PC-3 (cell line): ENCODE measurements around the gene SCG2. TPM values are rescaled to one million over a fixed set of nuclear protein-coding genes. Genes with fewer than 3 reads are reported as not detected.

Experiments
- ATAC-seq: fragments of 200-7000 bp; cut with Tn5 transposase; 2 replicates; pipeline ENCODE4 v1.9.1; 2020; ENCODE audit warnings: mild to moderate bottlenecking, moderate library complexity
- BruUV-seq: library from RNA; stranded (reverse); fragments of 400-500 nt; replicated peaks from 2 replicates; lab custom pipeline; 2021; lab: Mats Ljungman, UMichigan
- CTCF ChIA-PET: fragments of 300-600 bp; sonication (Branson Sonifier 250); formaldehyde crosslinking; loops from one replicate; lab custom pipeline; 2022; ENCODE audit warnings: antibody characterized with exemption; lab: Charles Lee
- POLR2A ChIA-PET: fragments of 300-600 bp; sonication (Branson Sonifier 250); formaldehyde crosslinking; loops from one replicate; lab custom pipeline; 2022; ENCODE audit warnings: antibody characterized with exemption; ENCODE audit not compliant: unreplicated experiment; lab: Charles Lee
- DNase-seq: peaks from one replicate; pipeline ENCODE4 v3.0.0-alpha.2; 2015
- H2AFZ ChIP-seq: fragments of 300-600 bp; sonication (generic); 2 replicates; pipeline ENCODE4 v1.6.0; 2016; ENCODE audit warnings: antibody characterized with exemption, low read length
- H3F3A ChIP-seq: fragments of 300-600 bp; sonication (generic); one replicate; pipeline ENCODE4 v1.6.0; 2017; ENCODE audit warnings: antibody characterized with exemption, low read length, control low read depth, mild to moderate bottlenecking; ENCODE audit not compliant: unreplicated experiment
- H3K27ac ChIP-seq: fragments of 300-600 bp; sonication (generic); 2 replicates; pipeline ENCODE4 v1.5.1; 2016; ENCODE audit warnings: mild to moderate bottlenecking, low read length
- H3K27me3 ChIP-seq: fragments of 300-600 bp; sonication (generic); 2 replicates; pipeline ENCODE4 v1.6.1; 2016; ENCODE audit warnings: low read length, mixed read lengths
- H3K36me3 ChIP-seq: fragments of 300-600 bp; sonication (generic); 2 replicates; pipeline ENCODE4 v1.6.1; 2016; ENCODE audit warnings: low read depth, mixed run types, low read length, mixed read lengths
- H3K4me1 ChIP-seq: fragments of 300-600 bp; sonication (generic); 2 replicates; pipeline ENCODE4 v1.5.1; 2016; ENCODE audit warnings: low read length; ENCODE audit not compliant: insufficient read depth
- H3K4me2 ChIP-seq: fragments of 300-600 bp; sonication (generic); 2 replicates; pipeline ENCODE4 v1.6.0; 2016; ENCODE audit warnings: low read length
- H3K4me3 ChIP-seq: fragments of 300-600 bp; sonication (generic); 2 replicates; pipeline ENCODE4 v1.5.1; 2016; ENCODE audit warnings: mild to moderate bottlenecking, low read length, mixed read lengths
- H3K79me2 ChIP-seq: fragments of 300-600 bp; sonication (generic); 2 replicates; pipeline ENCODE4 v1.6.1; 2017; ENCODE audit warnings: low read length, mixed read lengths
- H3K9ac ChIP-seq: fragments of 300-600 bp; sonication (generic); 2 replicates; pipeline ENCODE4 v1.6.0; 2016; ENCODE audit warnings: mild to moderate bottlenecking, low read length
- H3K9me2 ChIP-seq: fragments of 300-600 bp; sonication (generic); replicated peaks from 2 replicates; pipeline ENCODE4 v1.6.1; 2016; ENCODE audit warnings: mixed run types, low read length, mixed read lengths
- H3K9me3 ChIP-seq: fragments of 300-600 bp; sonication (generic); 2 replicates; pipeline ENCODE4 v1.6.1; 2016; ENCODE audit warnings: low read length, mixed read lengths
- H4K20me1 ChIP-seq: fragments of 300-600 bp; sonication (generic); 2 replicates; pipeline ENCODE4 v1.6.1; 2016; ENCODE audit warnings: low read length, mixed read lengths
- EZH2 ChIP-seq: fragments of 300-600 bp; sonication (generic); IDR thresholded peaks from one replicate; pipeline ENCODE4 v1.6.1; 2017; ENCODE audit warnings: antibody characterized with exemption, mild to moderate bottlenecking, low read length; ENCODE audit not compliant: unreplicated experiment
- EZH2phosphoT487 ChIP-seq: fragments of 300-600 bp; sonication (generic); IDR thresholded peaks from 2 replicates; pipeline ENCODE4 v1.6.1; 2018; ENCODE audit warnings: mild to moderate bottlenecking, antibody characterized with exemption, low read length, borderline replicate concordance
- intact Hi-C: fragments of 100-400 bp; cut with micrococcal nuclease; formaldehyde crosslinking; loops from 2 replicates; pipeline ENCODE4 v1.9.0; 2023
- total RNA-seq: library from RNA; depleted of rRNA; stranded (reverse); fragments of >200 nt; gene quantifications from 2 replicates; pipeline ENCODE4 v1.2.3, GENCODE V29; 2014
- TF ChIP-seq, protein P1 (sequence below): fragments of 300-600 bp; sonication (generic); conservative IDR thresholded peaks from 2 replicates; pipeline ENCODE4 v1.5.1; 2017; ENCODE audit warnings: antibody characterized with exemption, low read depth, mild to moderate bottlenecking, low read length

Gene SCG2
- total RNA-seq, 1 experiment from 2014 or later = 0.51 TPM

- ChIA-PET POLR2A (no interaction called here), CTCF (no interaction called here)
- DNase-seq = peak; percentile 50
- TF ChIP-seq EZH2phosphoT487 = no peak
- TF ChIP-seq, protein P1, sequence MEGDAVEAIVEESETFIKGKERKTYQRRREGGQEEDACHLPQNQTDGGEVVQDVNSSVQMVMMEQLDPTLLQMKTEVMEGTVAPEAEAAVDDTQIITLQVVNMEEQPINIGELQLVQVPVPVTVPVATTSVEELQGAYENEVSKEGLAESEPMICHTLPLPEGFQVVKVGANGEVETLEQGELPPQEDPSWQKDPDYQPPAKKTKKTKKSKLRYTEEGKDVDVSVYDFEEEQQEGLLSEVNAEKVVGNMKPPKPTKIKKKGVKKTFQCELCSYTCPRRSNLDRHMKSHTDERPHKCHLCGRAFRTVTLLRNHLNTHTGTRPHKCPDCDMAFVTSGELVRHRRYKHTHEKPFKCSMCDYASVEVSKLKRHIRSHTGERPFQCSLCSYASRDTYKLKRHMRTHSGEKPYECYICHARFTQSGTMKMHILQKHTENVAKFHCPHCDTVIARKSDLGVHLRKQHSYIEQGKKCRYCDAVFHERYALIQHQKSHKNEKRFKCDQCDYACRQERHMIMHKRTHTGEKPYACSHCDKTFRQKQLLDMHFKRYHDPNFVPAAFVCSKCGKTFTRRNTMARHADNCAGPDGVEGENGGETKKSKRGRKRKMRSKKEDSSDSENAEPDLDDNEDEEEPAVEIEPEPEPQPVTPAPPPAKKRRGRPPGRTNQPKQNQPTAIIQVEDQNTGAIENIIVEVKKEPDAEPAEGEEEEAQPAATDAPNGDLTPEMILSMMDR = no peak
- Histone ChIP-seq H3K4me3 (no peak overlapping the region), H4K20me1 (no peaks in the 10 kb centered on the region), H3K9me3 (no peaks in the 10 kb centered on the region), H3K9me2 (no peaks in the 10 kb centered on the region), H3K27ac (no peak overlapping the region), H3K4me2 (no peak overlapping the region), H3F3A (no peaks in the 10 kb centered on the region), H3K79me2 (no peaks in the 10 kb centered on the region), H3K9ac (no peak overlapping the region), H3K36me3 (no peaks in the 10 kb centered on the region), H3K27me3 (no peaks in the 10 kb centered on the region), H2AFZ (no peak overlapping the region), H3K4me1 (peaks cover 15% of the 10 kb centered on the region; the same call in 1 of the 2 replicates)
- no TSS peak for BruUV-seq
- ATAC-seq = peak; percentile 78
- intact Hi-C loops = no loop called here
These were observed 16.5 kb downstream of the SCG2 start for GRCh38 chr2:223585666-223586065.

GRCh38 chr2:223582001-223582400, 20.2 kb downstream of the SCG2 start:
- POLR2A ChIA-PET = no interaction called here
- Histone ChIP-seq H2AFZ (no peak overlapping the region), H3F3A (no peaks in the 10 kb centered on the region), H3K36me3 (no peaks in the 10 kb centered on the region), H3K9me2 (no peaks in the 10 kb centered on the region), H3K27ac (no peak overlapping the region), H3K9ac (no peak overlapping the region), H3K4me1 (peaks cover 13% of the 10 kb centered on the region; the same call in 1 of the 2 replicates), H3K27me3 (no peaks in the 10 kb centered on the region), H3K4me3 (no peak overlapping the region), H3K79me2 (no peaks in the 10 kb centered on the region), H4K20me1 (no peaks in the 10 kb centered on the region), H3K9me3 (no peaks in the 10 kb centered on the region), H3K4me2 (no peak overlapping the region)
- intact Hi-C loops = no loop called here
- DNase-seq (no peak), ATAC-seq (no peak)
- CTCF ChIA-PET = no interaction called here
- TF ChIP-seq EZH2 (no peak), EZH2phosphoT487 (no peak)
- TF ChIP-seq, protein P1 = no peak
- no TSS peak for BruUV-seq

DNA sequence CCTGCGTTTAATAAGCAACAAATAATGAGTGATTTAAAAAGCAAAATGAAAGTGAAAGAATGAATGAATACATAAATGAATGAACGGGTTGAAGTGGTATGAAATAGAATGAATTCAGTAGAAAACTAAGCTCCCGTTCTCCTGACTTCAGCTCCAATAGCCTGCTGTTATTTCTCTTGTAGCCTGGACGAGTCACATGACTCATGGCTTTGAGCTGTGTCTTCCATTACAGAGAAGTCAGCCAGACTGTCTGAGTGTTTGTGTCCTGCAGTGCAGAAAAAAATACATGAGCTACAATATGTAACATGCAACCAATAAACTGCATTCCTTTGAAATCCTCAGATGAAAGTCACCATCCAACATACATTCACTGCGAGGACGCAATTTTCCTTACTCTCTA, 21.2 kb downstream of the SCG2 start:
- Histone ChIP-seq H3K36me3 (no peaks in the 10 kb centered on the region), H3K4me1 (peaks cover 5% of the 10 kb centered on the region; the same call in 1 of the 2 replicates), H3K9ac (no peak overlapping the region), H3F3A (no peaks in the 10 kb centered on the region), H3K27ac (no peak overlapping the region), H3K27me3 (no peaks in the 10 kb centered on the region), H3K9me3 (no peaks in the 10 kb centered on the region), H3K4me3 (no peak overlapping the region), H3K9me2 (no peaks in the 10 kb centered on the region), H3K79me2 (no peaks in the 10 kb centered on the region), H2AFZ (no peak overlapping the region), H4K20me1 (no peaks in the 10 kb centered on the region), H3K4me2 (no peak overlapping the region)
- ChIA-PET POLR2A (no interaction called here), CTCF (no interaction called here)
- intact Hi-C loops = no loop called here
- TF ChIP-seq EZH2phosphoT487 (no peak), EZH2 (no peak)
- TF ChIP-seq, protein P1 = no peak
- DNase-seq = no peak
- BruUV-seq = no TSS peak
- no peak; the same call in 1 of the 2 replicates for ATAC-seq
